ENCODE measurements around the gene ARHGAP23. TPM values are rescaled to one million over a fixed set of nuclear protein-coding genes. Genes with fewer than 3 reads are reported as not detected.

ARHGAP23 gene
- total RNA-seq, 1 experiment from 2014 or later: 19.0 TPM

GRCh38 chr17:38400286-38400685 lies 28.0 kb upstream of the ARHGAP23 start:
- DNase-seq (ENCODE audit: low spot score): no peak
- CTCF ChIA-PET: no interaction called here
- intact Hi-C loops (cut with micrococcal nuclease; ENCODE audit: unreplicated experiment): no loop called here
- Histone ChIP-seq H3K27ac (ENCODE audit: low read depth, low read length, poor library complexity, severe bottlenecking) (no peak overlapping the region), H3K4me3 (ENCODE audit: low read depth, low read length, poor library complexity, severe bottlenecking) (no peak overlapping the region), H3K9me3 (ENCODE audit: low read depth, low read length, poor library complexity, severe bottlenecking) (no peaks in the 10 kb centered on the region), H3K27me3 (replicated peaks; ENCODE audit: insufficient read depth, low read depth, low read length, poor library complexity) (no peaks in the 10 kb centered on the region), H3K4me1 (ENCODE audit: insufficient read depth, low read length, poor library complexity, severe bottlenecking) (no peaks in the 10 kb centered on the region), H3K36me3 (ENCODE audit: insufficient read depth, low read length, poor library complexity, severe bottlenecking) (no peaks in the 10 kb centered on the region)
- no TSS peak for BruUV-seq (replicated peaks)
- TF ChIP-seq EZH2 (IDR thresholded peaks at IDR 0.05; ENCODE audit: borderline replicate concordance, low read depth, low read length, poor library complexity, severe bottlenecking): no peak
- no peak for TF ChIP-seq CTCF (conservative IDR thresholded peaks at IDR 0.05; ENCODE audit: low read depth, low read length)
- POLR2A ChIA-PET (ENCODE audit: low non-redundant PET): no interaction called here

- H3K4me3 ChIP-seq (ENCODE audit: low read depth, low read length, poor library complexity, severe bottlenecking): no peak overlapping the region
- H3K27ac ChIP-seq (ENCODE audit: low read depth, low read length, poor library complexity, severe bottlenecking): no peak overlapping the region
- POLR2A ChIA-PET (ENCODE audit: low non-redundant PET): no interaction called here
- BruUV-seq (replicated peaks): no TSS peak
- intact Hi-C loops (cut with micrococcal nuclease; ENCODE audit: unreplicated experiment): no loop called here
- H3K36me3 ChIP-seq (ENCODE audit: insufficient read depth, low read length, poor library complexity, severe bottlenecking): no peaks in the 10 kb centered on the region
- H3K27me3 ChIP-seq (replicated peaks; ENCODE audit: insufficient read depth, low read depth, low read length, poor library complexity): no peaks in the 10 kb centered on the region
- H3K9me3 ChIP-seq (ENCODE audit: low read depth, low read length, poor library complexity, severe bottlenecking): no peaks in the 10 kb centered on the region
- DNase-seq (ENCODE audit: low spot score): no peak
- H3K4me1 ChIP-seq (ENCODE audit: insufficient read depth, low read length, poor library complexity, severe bottlenecking): no peaks in the 10 kb centered on the region
- CTCF ChIA-PET: no interaction called here
- no peak for TF ChIP-seq EZH2 (IDR thresholded peaks at IDR 0.05; ENCODE audit: borderline replicate concordance, low read depth, low read length, poor library complexity, severe bottlenecking)
- no peak for TF ChIP-seq CTCF (conservative IDR thresholded peaks at IDR 0.05; ENCODE audit: low read depth, low read length)
Measured at GRCh38 chr17:38401459-38401858, 26.8 kb upstream of the ARHGAP23 start.

- Histone ChIP-seq H3K4me3 (ENCODE audit: low read depth, low read length, poor library complexity, severe bottlenecking) (no peak overlapping the region), H3K9me3 (ENCODE audit: low read depth, low read length, poor library complexity, severe bottlenecking) (no peaks in the 10 kb centered on the region), H3K36me3 (ENCODE audit: insufficient read depth, low read length, poor library complexity, severe bottlenecking) (no peaks in the 10 kb centered on the region), H3K4me1 (ENCODE audit: insufficient read depth, low read length, poor library complexity, severe bottlenecking) (no peaks in the 10 kb centered on the region), H3K27me3 (replicated peaks; ENCODE audit: insufficient read depth, low read depth, low read length, poor library complexity) (no peaks in the 10 kb centered on the region), H3K27ac (ENCODE audit: low read depth, low read length, poor library complexity, severe bottlenecking) (no peak overlapping the region)
- ChIA-PET CTCF (no interaction called here), POLR2A (ENCODE audit: low non-redundant PET) (no interaction called here)
- intact Hi-C loops (cut with micrococcal nuclease; ENCODE audit: unreplicated experiment): no loop called here
- TF ChIP-seq EZH2 (IDR thresholded peaks at IDR 0.05; ENCODE audit: borderline replicate concordance, low read depth, low read length, poor library complexity, severe bottlenecking) (no peak), CTCF (conservative IDR thresholded peaks at IDR 0.05; ENCODE audit: low read depth, low read length) (no peak)
- DNase-seq (ENCODE audit: low spot score): no peak
- no TSS peak for BruUV-seq (replicated peaks)
Measured at GRCh38 chr17:38402897-38403296, 25.4 kb upstream of the ARHGAP23 start.

Measured in A673 (cell line).